Measurements from ENCODE around the gene CENPU. TPM values are rescaled to one million over a fixed set of nuclear protein-coding genes. Genes with fewer than 3 reads are reported as not detected.
A peak's percentile ranks its signal among the peaks of the same experiment; 100 is the strongest.

CENPU gene
- total RNA-seq, 1 experiment from 2014 or later, result 47.7 TPM

GRCh38 chr4:184757810-184758209 is 23.9 kb upstream of the CENPU start:
- H3K4me1 ChIP-seq (replicated peaks; ENCODE audit: insufficient read depth), result peaks cover 12% of the 10 kb centered on the region
- ChIA-PET POLR2A (ENCODE audit: unreplicated experiment) (no interaction called here), CTCF (no interaction called here)
- no peaks in the 10 kb centered on the region for H3K9me2 ChIP-seq (ENCODE audit: insufficient read depth)
- H3K27ac ChIP-seq, result no peak overlapping the region
- H3K9me3 ChIP-seq (ENCODE audit: insufficient read depth, low read depth), result no peaks in the 10 kb centered on the region
- H4K20me1 ChIP-seq (ENCODE audit: insufficient read depth), result no peaks in the 10 kb centered on the region
- intact Hi-C loops (cut with micrococcal nuclease; ENCODE audit: unreplicated experiment), result no loop called here
- no peaks in the 10 kb centered on the region for H3K27me3 ChIP-seq (ENCODE audit: insufficient read depth, low read depth)
- BruUV-seq (replicated peaks), result no TSS peak
- no peak overlapping the region for H3K4me3 ChIP-seq
- TF ChIP-seq EZH2 (IDR thresholded peaks at IDR 0.05; ENCODE audit: low read depth) (no peak), CTCF (conservative IDR thresholded peaks at IDR 0.05) (no peak)
- no peak overlapping the region for H2AFZ ChIP-seq
- H3K79me2 ChIP-seq (ENCODE audit: low read depth), result no peaks in the 10 kb centered on the region
- no peak for DNase-seq
- no peaks in the 10 kb centered on the region for H3K36me3 ChIP-seq (ENCODE audit: low read depth)
- peaks cover 8% of the 10 kb centered on the region; the same call in 1 of the 2 replicates for H3F3A ChIP-seq (ENCODE audit: insufficient read depth, low read depth)
- no peak overlapping the region for H3K4me2 ChIP-seq

GRCh38 chr4:184756399-184756798 is 22.5 kb upstream of the CENPU start:
- H3K27me3 ChIP-seq (ENCODE audit: insufficient read depth, low read depth), result no peaks in the 10 kb centered on the region
- intact Hi-C loops (cut with micrococcal nuclease; ENCODE audit: unreplicated experiment), result no loop called here
- POLR2A ChIA-PET (ENCODE audit: unreplicated experiment), result no interaction called here
- no peak overlapping the region for H2AFZ ChIP-seq
- peaks cover 12% of the 10 kb centered on the region for H3K4me1 ChIP-seq (replicated peaks; ENCODE audit: insufficient read depth)
- H3K4me2 ChIP-seq, result no peak overlapping the region
- no peaks in the 10 kb centered on the region for H3K79me2 ChIP-seq (ENCODE audit: low read depth)
- peaks cover 8% of the 10 kb centered on the region; the same call in 1 of the 2 replicates for H3F3A ChIP-seq (ENCODE audit: insufficient read depth, low read depth)
- no peak overlapping the region for H3K27ac ChIP-seq
- CTCF ChIA-PET, result no interaction called here
- H4K20me1 ChIP-seq (ENCODE audit: insufficient read depth), result no peaks in the 10 kb centered on the region
- H3K9me2 ChIP-seq (ENCODE audit: insufficient read depth), result no peaks in the 10 kb centered on the region
- no peaks in the 10 kb centered on the region for H3K9me3 ChIP-seq (ENCODE audit: insufficient read depth, low read depth)
- no peaks in the 10 kb centered on the region for H3K36me3 ChIP-seq (ENCODE audit: low read depth)
- no peak for DNase-seq
- no TSS peak for BruUV-seq (replicated peaks)
- H3K4me3 ChIP-seq, result no peak overlapping the region
- TF ChIP-seq CTCF (conservative IDR thresholded peaks at IDR 0.05) (no peak), EZH2 (IDR thresholded peaks at IDR 0.05; ENCODE audit: low read depth) (no peak)

GRCh38 chr4:184755278-184755677 is 21.4 kb upstream of the CENPU start:
- Histone ChIP-seq H3K36me3 (ENCODE audit: low read depth) (no peaks in the 10 kb centered on the region), H3K9me3 (ENCODE audit: insufficient read depth, low read depth) (no peaks in the 10 kb centered on the region), H3K4me1 (replicated peaks; ENCODE audit: insufficient read depth) (peaks cover 12% of the 10 kb centered on the region), H3F3A (ENCODE audit: insufficient read depth, low read depth) (peaks cover 8% of the 10 kb centered on the region; the same call in 1 of the 2 replicates), H3K9me2 (ENCODE audit: insufficient read depth) (no peaks in the 10 kb centered on the region), H3K27ac (peak overlapping the region; percentile 29; the same call in 1 of the 2 replicates), H3K27me3 (ENCODE audit: insufficient read depth, low read depth) (no peaks in the 10 kb centered on the region), H3K4me3 (no peak overlapping the region), H3K4me2 (no peak overlapping the region), H2AFZ (no peak overlapping the region), H4K20me1 (ENCODE audit: insufficient read depth) (no peaks in the 10 kb centered on the region), H3K79me2 (ENCODE audit: low read depth) (no peaks in the 10 kb centered on the region)
- BruUV-seq (replicated peaks), result no TSS peak
- TF ChIP-seq EZH2 (IDR thresholded peaks at IDR 0.05; ENCODE audit: low read depth) (no peak), CTCF (conservative IDR thresholded peaks at IDR 0.05) (no peak)
- CTCF ChIA-PET, result no interaction called here
- intact Hi-C loops (cut with micrococcal nuclease; ENCODE audit: unreplicated experiment), result no loop called here
- peak in 1 of 2 experiments; percentile 42 for DNase-seq
- POLR2A ChIA-PET (ENCODE audit: unreplicated experiment), result interaction anchor here (0.6 kb wide), 2 partner anchors 18 to 38 kb away, joined by 3 to 5 read pairs; no protein-coding TSS in a partner anchor
